IPS-11a (cell line): Measurements from ENCODE around the gene SPATA2.
"Not testable (repeated sequence)": the region's sequence is repeated elsewhere in the genome, so short reads cannot be mapped to it uniquely, and the experiment has no call there.

Experiments used
- H3K4me3 ChIP-seq: one replicate; pipeline ENCODE4 v1.5.1; 2013; ENCODE audit warnings: low read depth, low read length, control low read depth

SPATA2 gene, protein sequence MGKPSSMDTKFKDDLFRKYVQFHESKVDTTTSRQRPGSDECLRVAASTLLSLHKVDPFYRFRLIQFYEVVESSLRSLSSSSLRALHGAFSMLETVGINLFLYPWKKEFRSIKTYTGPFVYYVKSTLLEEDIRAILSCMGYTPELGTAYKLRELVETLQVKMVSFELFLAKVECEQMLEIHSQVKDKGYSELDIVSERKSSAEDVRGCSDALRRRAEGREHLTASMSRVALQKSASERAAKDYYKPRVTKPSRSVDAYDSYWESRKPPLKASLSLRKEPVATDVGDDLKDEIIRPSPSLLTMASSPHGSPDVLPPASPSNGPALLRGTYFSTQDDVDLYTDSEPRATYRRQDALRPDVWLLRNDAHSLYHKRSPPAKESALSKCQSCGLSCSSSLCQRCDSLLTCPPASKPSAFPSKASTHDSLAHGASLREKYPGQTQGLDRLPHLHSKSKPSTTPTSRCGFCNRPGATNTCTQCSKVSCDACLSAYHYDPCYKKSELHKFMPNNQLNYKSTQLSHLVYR

DNA sequence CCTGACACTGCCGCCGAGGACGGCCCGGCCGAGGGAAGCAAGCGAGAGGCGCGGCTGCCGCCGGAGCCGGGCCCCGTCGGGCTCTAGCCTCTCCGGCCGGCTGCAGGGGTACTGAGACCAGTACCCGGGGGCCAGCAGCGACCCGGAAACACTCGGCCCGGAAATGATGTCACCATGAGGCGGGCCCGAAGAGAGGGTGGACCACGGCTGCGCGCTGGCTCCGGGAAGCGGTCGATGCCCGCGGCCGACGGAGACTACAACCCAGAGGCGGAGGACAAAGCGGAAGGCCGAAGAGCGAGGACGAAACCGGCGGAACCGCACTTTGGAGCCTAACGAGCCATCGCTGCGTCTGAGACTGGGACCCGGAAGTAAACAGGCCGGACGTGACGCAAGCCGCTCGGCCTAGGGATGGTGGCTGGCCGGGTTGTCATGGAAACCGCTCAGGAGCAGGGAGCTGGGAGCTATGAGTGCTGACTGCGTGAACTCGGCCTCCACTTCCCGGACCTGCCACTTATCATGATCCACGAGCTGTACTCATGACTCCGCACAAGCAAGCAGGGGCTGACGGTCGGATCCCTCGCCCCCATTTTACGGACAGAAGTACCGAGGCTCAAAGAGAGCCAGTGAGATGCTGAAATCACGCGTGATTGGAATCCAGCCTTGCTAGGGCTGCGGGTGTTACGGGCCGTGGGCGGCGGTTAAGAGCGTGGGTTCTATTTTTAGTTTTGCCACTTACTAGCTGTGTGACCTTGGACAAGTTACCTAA, at the start of gene SPATA2:
Gene SPATA2, minus strand, starts transcription at position 150 of the 766 bp plus-strand sequence. CDS start 7,039 bp downstream, outside the sequence.
- peak within 1 kb of the TSS; percentile 100 for H3K4me3 ChIP-seq

DNA sequence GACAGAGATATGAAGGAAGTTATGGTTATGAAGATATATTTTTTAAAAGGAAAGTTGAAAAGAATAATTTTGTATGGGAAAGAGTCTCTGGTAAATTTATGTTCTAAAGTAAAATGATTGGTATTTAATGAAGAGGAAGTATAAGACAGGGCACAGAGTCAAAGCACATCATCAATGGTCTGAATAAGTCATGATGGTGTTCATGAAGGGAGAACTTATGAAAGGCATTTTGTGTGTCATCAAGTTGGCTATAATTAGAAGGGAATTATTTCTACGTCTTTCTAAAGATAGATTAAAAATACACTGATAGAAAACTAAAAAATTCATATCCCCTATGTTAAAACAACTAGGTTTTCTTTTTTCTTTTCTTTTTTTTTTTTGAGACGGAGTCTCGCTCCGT, 46.1 kb upstream of the SPATA2 start:
- H3K4me3 ChIP-seq, result no peak overlapping the region

DNA sequence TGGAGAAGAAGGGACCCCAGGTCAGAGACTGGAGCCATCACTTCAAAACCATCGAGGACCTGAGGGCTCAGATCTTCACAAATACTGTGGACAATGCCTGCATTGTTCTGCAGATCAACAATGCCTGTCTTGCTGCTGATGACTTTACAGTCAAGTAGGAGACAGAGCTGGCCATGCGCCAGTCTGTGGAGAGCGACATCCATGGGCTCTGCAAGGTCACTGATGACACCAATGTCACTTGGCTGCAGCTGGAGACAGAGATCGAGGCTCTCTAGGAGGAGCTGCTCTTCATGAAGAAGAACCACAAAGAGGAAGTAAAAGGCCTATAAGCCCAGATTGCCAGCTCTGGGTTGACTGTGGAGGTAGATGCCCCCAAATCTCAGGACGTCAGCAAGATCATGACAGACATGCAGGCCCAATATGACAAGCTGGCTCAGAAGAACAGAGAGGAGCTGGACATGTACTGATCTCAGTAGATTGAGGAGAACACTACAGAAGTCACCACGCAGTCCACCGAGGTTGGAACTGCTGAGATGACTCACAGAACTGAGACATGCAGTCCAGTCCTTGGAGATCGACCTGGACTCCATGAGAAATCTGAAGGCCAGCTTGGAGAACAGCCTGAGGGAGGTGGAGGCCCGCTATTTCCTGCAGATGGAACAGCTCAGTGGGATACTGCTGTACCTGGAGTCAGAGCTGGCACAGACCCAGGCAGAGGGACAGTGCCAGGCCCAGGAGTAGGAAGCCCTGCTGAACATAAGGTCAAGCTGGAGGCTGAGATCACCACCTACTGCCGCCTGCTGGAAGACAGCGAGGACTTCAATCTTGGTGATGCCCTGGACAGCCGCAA, 42.0 kb upstream of the SPATA2 start:
- not testable (repeated sequence) for H3K4me3 ChIP-seq

DNA sequence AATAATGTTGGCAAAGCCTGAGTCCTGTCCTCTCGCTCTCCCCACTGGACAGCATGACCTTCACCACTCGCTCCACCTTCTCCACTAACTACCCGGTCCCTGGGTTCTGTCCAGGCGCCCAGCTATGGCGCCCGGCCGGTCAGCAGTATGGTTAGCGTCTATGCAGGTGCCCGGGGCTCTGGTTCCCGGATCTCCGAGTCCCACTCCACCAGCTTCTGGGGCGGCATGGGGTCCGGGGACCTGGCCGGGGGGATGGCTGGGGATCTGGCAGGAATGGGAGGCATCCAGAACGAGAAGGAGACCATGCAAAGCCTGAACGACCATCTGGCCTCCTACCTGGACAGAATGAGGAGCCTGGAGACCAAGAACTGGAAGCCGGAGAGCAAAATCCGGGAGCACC, 41.4 kb upstream of the SPATA2 start:
- no peak overlapping the region for H3K4me3 ChIP-seq

DNA sequence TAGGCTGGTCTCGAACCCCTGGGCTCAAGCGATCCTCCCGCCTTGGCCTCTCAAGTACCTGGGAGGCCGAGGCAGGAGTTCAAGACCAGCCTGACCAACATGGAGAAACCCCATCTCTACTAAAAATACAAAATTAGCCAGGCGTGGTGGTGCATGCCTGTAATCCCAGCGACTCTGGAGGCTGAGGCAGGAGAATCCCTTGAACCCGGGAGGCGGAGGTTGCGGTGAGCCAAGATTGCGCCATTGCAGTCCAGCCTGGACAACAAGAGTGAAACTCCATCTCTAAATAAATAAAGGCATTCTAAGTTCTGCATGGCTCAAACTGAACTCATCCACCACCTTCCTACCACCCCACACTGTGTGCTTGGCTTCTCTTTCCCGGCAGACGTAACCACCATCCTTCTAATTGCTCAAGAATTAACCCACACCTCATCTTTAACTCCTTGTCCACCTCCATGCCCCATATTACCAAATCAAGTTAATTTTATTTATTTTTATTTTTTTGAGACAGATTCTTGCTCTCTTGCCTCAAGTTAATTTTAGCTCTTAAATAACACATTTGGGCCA, 40.6 kb upstream of the SPATA2 start:
- not testable (repeated sequence) for H3K4me3 ChIP-seq

DNA sequence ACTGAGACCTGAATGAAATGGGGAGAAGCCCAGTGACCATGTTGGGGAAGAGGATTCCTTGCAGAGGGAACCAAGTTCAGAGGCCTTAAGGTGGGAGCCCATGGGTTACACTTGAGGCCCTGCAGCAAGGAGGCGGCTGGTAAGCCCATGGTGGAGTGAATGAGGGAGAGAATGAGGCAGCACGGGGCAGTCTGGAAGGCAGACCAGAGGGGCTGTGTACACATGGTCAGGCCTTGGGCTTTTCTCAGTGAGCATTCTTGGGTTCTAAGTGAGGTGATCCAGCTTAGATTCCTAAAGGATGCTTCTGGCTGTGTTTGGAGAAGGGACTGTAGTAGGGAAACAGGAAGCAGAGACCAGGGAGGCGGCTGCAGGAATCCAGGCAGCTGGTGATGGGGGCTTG, 39.8 kb upstream of the SPATA2 start:
- H3K4me3 ChIP-seq, result no peak overlapping the region

DNA sequence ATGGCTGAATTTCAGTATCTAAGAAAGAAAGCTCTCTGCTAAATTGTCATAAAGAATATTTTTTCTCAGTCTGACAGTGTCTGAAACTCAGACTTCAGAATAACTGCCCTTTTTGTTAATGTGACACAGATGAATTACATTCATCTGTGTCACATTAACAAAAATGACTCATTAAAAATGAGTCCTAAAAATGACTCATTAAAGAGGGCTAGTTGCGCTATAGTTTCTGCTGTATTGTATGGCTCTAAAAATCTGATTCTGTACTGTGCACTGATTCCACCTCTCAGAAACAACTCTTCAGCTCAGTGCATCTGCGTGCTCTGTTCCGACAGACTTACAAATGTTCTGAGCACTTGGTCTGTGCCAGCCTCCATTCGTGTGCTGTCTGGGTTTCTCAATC, 35.8 kb upstream of the SPATA2 start:
- no peak overlapping the region for H3K4me3 ChIP-seq

DNA sequence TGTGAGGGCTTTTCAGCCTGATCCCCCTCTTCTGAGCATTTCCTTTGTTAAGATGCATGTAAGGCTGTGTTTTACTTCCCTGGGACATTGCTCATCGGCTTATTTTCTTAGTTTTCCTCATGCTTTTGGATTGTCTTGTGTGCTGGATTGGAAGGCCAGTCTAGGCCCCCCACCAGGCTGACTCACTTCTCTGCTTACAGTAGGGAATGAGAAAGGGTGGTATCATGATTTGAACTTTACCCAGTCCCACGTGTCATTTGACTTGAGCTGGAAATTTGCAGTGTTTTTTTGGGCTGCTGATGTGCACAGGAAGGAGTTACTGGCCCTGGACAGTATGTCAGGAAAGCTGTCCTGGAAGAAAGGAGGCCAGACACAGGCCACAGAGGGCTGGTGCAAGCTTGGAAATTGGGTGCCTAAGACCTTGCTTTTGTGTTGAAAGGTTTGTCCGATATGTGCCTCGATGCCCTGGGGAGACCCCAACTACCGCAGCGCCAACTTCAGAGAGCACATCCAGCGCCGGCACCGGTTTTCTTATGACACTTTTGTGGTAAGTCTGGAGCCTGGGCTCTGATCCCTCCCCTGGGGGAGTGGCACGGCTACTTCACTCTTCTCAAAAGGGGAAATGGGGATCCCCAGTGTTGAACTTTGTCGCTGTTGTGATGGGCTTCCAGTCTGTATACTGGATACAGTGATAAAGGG, 33.6 kb upstream of the SPATA2 start:
- H3K4me3 ChIP-seq, result no peak overlapping the region

DNA sequence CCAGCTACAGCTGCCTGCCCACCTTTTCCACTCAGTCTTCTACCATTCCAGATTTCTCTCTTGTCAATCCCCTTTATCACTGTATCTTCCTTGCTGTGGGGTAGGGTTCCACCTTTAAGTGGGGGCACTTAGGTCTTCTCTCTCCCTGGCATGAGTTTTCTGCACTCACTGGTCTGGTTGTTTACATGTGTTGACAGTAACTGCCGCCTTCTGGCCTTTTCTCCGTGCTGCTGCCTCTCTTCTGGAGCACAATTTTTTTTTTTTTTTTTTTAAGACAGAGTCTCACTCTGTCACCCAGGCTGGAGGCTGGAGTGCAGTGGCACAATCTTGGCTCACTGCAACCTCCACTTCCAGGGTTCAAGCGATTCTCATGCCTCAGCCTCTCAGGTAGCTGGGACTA, 32.8 kb upstream of the SPATA2 start:
- H3K4me3 ChIP-seq, result no peak overlapping the region

DNA sequence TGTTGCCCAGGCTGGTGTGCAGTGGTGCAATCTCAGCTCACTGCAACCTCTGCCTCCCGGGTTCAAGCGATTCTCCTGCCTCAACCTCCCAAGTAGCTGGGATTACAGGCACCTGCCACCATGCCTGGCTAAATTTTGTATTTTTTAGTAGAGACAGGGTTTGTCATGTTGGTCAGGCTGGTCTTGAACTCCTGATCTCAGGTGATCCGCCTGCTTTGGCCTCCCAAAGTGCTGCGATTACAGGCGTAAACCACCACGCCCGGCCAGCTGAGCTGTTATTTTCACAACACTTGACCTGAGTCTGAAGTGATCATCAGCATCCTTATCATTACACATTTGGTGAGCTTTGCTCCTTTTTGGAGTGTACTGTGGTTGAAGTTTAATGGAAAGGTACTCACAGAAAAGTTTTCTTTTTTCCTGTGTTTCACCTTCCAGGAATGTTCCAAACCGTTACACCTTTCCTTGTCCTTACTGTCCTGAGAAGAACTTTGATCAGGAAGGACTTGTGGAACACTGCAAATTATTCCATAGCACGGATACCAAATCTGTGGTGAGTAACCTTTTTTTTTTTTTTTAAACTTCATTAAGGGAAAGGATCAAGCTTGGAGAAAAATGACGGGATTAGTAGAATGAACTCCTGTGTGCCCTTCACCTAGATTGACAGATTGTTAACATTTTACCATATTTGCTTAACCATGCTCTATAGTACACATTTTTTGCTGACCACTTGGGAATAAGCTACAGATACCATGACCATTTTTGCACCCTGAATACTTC, 30.6 kb upstream of the SPATA2 start:
- H3K4me3 ChIP-seq, result no peak overlapping the region

DNA sequence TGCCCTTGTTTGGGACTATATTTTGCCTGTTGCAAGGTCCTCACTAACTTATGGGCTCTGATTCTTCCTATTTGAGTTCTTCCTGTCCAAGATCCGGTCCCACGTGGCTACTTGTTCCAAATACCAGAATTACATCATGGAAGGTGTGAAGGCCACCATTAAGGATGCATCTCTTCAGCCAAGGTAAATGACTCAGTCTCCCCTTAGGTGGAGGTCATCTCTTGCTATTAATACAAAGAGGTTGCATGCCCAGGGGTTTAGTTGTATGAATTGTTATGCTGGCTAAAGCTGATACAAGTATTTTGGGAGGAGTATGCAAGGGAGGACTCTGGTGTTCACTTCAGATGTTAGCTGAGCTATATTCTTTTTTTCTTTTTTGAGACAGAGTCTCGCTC, 30.0 kb upstream of the SPATA2 start:
- H3K4me3 ChIP-seq, result no peak overlapping the region

DNA sequence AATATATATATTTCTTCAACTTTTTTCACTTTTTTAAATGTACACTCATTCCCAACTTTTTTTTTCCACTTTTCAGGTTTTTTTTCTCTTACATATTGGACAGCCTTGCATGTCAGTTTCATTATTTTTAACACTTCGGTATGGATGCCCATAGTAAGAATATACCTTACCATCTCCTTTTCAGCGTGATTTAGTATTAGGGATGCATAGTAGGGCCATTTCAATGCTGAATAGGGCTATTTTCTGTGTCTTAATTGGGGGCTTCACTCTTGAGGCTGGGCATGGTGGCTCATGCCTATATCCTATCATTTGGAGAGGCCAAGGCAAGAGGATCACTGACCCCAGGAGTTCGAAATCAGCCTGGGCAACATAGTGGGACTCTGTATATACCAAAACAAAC, 27.6 kb upstream of the SPATA2 start:
- no peak overlapping the region for H3K4me3 ChIP-seq

DNA sequence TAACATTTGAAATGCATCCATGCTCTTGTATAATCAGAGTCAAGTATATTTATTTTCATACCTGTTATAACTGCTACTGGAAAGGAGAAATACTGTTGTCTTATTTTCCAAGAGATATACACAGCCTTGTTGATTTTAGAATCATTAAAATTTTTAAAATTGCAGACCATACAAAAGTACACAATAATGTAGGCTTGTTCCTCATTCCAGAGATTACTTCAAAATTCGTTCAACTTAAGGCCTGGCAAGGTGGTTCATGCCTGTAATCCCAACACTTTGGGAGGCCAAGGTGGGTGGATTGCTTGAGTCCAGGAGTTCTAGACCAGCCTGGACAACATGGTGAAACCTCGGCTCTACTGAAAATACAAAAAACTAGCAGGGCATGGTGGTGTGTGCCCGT, 27.0 kb upstream of the SPATA2 start:
- H3K4me3 ChIP-seq, result no peak overlapping the region

DNA sequence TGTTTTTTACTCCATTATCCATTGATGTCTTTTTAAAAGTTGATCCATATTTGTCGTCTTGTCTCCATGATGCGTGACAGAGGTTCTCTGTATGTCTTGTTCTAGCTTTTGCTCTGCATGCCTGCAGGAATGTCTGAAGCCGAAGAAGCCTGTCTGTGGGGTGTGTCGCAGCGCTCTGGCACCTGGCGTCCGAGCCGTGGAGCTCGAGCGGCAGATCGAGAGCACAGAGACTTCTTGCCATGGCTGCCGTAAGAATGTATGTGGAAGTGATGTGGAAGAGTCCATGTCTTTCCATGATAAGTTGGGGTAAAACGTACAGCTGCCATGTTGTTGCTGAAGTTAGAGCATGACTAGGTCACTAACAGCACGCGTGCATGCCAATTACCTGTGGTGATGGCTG, 26.1 kb upstream of the SPATA2 start:
- H3K4me3 ChIP-seq, result no peak overlapping the region

DNA sequence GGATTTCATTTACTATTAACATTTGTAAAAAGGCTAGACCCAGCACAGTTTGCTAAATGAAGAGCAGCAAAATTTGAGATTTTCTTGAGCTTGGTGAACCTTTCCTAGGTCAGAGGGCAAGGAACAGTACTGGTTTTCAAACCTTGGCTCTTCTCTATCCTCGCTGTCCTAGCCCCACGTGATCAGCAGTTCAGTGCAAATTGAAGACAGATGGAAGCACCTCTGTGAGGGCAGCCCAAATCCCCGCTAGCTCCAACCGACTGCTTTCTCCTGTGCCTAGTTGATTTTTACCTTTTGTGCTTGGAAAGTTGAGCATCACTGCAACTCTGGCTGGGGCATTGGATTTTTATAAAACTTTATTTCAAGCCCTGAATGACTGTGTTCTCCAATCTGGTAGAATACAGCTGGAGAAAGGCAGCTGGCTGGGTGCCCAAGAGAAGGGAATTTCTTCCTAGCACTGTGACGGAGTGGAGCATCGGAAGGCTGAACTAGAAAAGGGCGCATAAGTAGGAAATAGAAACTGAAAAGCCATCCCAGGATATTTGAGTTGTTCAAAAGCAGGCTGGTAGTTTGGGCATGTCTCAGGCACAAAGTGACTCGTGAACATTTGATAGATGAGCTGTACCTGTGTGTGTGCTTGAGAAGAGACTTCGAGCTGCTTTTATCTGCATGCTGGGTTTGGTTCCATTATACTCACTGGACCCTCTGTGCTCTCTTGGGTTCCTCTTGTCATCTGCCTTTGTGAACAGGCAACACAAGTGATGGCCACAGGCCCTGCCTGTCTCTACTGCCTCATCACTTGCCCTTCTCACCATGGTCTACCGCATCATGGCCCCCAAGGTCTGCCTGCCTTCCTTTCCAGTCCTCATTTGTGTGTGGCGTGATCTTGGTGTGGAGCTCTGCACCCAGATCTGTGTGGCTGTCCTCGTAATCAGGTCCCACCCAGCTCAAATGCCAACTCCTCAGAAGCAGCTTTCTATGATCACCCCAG, 23.1 kb upstream of the SPATA2 start:
- H3K4me3 ChIP-seq, result no peak overlapping the region

DNA sequence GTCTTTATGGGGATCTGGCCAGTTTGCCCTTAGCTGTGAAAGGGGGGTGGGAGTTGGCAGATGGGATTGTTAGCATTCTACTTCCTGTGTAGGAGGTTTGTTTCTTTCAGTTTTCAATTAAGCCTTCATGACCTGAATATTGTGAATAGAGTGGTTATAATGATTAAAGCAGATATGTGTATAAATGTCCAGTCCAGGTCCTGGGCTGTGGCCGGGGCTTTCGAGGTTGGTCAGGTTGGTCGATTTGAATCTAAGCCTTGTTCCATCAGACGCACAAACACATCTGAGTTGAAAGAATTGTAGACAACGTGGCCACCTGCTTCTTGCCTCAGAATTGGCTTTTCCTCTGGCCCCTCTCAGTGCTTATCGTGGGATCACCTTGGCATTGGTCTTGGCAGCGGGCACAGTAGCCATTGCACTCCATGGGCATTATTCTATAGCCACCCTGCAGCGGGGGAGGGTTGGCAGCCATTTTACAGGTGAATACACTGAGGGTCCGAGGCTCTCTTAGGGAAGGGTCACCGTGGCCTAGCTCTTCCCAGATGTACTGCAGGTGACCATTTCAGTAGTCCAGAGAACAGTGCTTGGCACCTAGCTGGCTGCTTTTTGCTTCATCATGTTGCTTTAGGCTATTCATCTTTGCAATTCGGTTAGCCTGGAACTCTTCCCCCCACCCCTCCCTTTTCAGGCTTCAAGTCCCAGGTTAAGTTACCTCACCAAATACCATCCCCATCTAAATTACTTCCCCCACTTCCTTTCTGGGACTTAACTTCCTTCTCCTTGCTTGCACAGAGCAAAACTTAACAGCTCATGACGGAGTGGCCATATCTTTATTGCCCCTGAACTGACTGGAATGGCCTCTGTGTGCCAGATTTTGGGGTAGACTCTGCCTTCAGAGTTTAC, 21.9 kb upstream of the SPATA2 start:
- H3K4me3 ChIP-seq, result peak overlapping the region; percentile 79
